Activated CD8-positive, alpha-beta T cell treated with anti-CD3 and anti-CD28 coated beads for 36 hours (primary cell): ENCODE results near the gene MYO9A. TPM values are rescaled to one million over a fixed set of nuclear protein-coding genes. Genes with fewer than 3 reads are reported as not detected.

Experiments used
- ATAC-seq: fragments of 200-7000 bp; cut with Tn5 transposase; one replicate; pipeline ENCODE4 v1.10.0; 2021; ENCODE audit warnings: mild to moderate bottlenecking, moderate library complexity
- CTCF ChIA-PET: fragments of 350-600 bp; sonication (Branson Sonifier 250); formaldehyde crosslinking; loops from one replicate; lab custom pipeline; 2021; ENCODE audit warnings: antibody characterized with exemption; lab: Charles Lee
- POLR2A ChIA-PET: fragments of 350-600 bp; sonication (Branson Sonifier 250); formaldehyde crosslinking; loops from one replicate; lab custom pipeline; 2021; ENCODE audit warnings: antibody characterized with exemption; lab: Charles Lee
- DNase-seq: peaks from one replicate; pipeline ENCODE4 v3.0.0-alpha.2; 2020
- H3K27ac Mint-ChIP-seq: one replicate; pipeline ENCODE4 v1.8.0; 2021; ENCODE audit warnings: mild to moderate bottlenecking, mixed read lengths
- H3K27me3 Mint-ChIP-seq: one replicate; pipeline ENCODE4 v1.8.0; 2021; ENCODE audit warnings: mixed read lengths
- H3K36me3 Mint-ChIP-seq: one replicate; pipeline ENCODE4 v1.8.0; 2021; ENCODE audit warnings: low read depth, mixed read lengths
- H3K4me1 Mint-ChIP-seq: one replicate; pipeline ENCODE4 v1.8.0; 2021; ENCODE audit warnings: low read depth, mixed read lengths
- H3K4me3 Mint-ChIP-seq: one replicate; pipeline ENCODE4 v1.8.0; 2021; ENCODE audit warnings: mild to moderate bottlenecking, moderate library complexity, mixed read lengths
- H3K9me3 Mint-ChIP-seq: one replicate; pipeline ENCODE4 v1.8.0; 2021; ENCODE audit warnings: mixed read lengths
- CTCF ChIP-seq: fragments of 200-600 bp; IDR thresholded peaks from one replicate; pipeline ENCODE4 v1.8.0; 2022; ENCODE audit warnings: antibody characterized with exemption, mild to moderate bottlenecking
- intact Hi-C: fragments of 100-400 bp; cut with micrococcal nuclease; formaldehyde crosslinking; loops from one replicate; pipeline ENCODE4 v1.10.0; 2022
- total RNA-seq, 2 experiments: library from RNA; stranded (reverse); gene quantifications; one replicate each; pipeline ENCODE4 v1.2.3, GENCODE V29; 2021

MYO9A gene
- total RNA-seq, 2 experiments from 2014 or later, result 16.8 to 18.7 TPM

- no peaks in the 10 kb centered on the region for H3K36me3 Mint-ChIP-seq
- DNase-seq, result peak; percentile 89
- intact Hi-C loops, result loop anchor here (5.0 kb wide), 2 partner anchors 374 to 414 kb away; no protein-coding TSS in a partner anchor
- H3K27ac Mint-ChIP-seq, result no peak overlapping the region
- peak overlapping the region; percentile 68 for H3K4me3 Mint-ChIP-seq
- ChIA-PET POLR2A (interaction anchor here (1.0 kb wide), 1 partner anchor 37 kb away, joined by 3 read pairs; the partner anchor contains the start of gene SENP8), CTCF (interaction anchor here (0.6 to 2.6 kb wide), 48 partner anchors 8 to 1433 kb away, joined by 3 to 35 read pairs (median 3); partner anchors contain the start of gene CELF6)
- ATAC-seq, result peak; percentile 95
- H3K27me3 Mint-ChIP-seq, result no peaks in the 10 kb centered on the region
- TF ChIP-seq CTCF, result peak; percentile 87
- no peaks in the 10 kb centered on the region for H3K9me3 Mint-ChIP-seq
- H3K4me1 Mint-ChIP-seq, result no peaks in the 10 kb centered on the region
Measured at GRCh38 chr15:72155635-72156616, 38.0 kb upstream of the MYO9A start.

- no peaks in the 10 kb centered on the region for H3K4me1 Mint-ChIP-seq
- intact Hi-C loops, result loop anchor here (5.0 kb wide), 2 partner anchors 373 to 413 kb away; no protein-coding TSS in a partner anchor
- H3K36me3 Mint-ChIP-seq, result no peaks in the 10 kb centered on the region
- H3K27ac Mint-ChIP-seq, result no peak overlapping the region
- DNase-seq (no peak), ATAC-seq (no peak)
- no peaks in the 10 kb centered on the region for H3K9me3 Mint-ChIP-seq
- TF ChIP-seq CTCF, result no peak
- ChIA-PET CTCF (interaction anchor here (0.8 to 2.6 kb wide), 15 partner anchors 9 to 411 kb away, joined by 3 to 35 read pairs (median 5); partner anchors contain the start of gene CELF6), POLR2A (no interaction called here)
- H3K4me3 Mint-ChIP-seq, result no peak overlapping the region
- no peaks in the 10 kb centered on the region for H3K27me3 Mint-ChIP-seq
Measured at GRCh38 chr15:72155003-72155621, 37.2 kb upstream of the MYO9A start.

GRCh38 chr15:72154316-72154715, 36.4 kb upstream of the MYO9A start:
- DNase-seq (no peak), ATAC-seq (no peak)
- Mint-ChIP-seq H3K9me3 (no peaks in the 10 kb centered on the region), H3K36me3 (no peaks in the 10 kb centered on the region), H3K4me3 (no peak overlapping the region), H3K27me3 (no peaks in the 10 kb centered on the region), H3K4me1 (no peaks in the 10 kb centered on the region), H3K27ac (no peak overlapping the region)
- no peak for TF ChIP-seq CTCF
- ChIA-PET POLR2A (no interaction called here), CTCF (no interaction called here)
- intact Hi-C loops, result no loop called here

- no peaks in the 10 kb centered on the region for H3K4me1 Mint-ChIP-seq
- DNase-seq (no peak), ATAC-seq (no peak)
- no peaks in the 10 kb centered on the region for H3K27me3 Mint-ChIP-seq
- intact Hi-C loops, result no loop called here
- POLR2A ChIA-PET, result no interaction called here
- no peaks in the 10 kb centered on the region for H3K36me3 Mint-ChIP-seq
- H3K4me3 Mint-ChIP-seq, result no peak overlapping the region
- H3K27ac Mint-ChIP-seq, result no peak overlapping the region
- no peaks in the 10 kb centered on the region for H3K9me3 Mint-ChIP-seq
- TF ChIP-seq CTCF, result no peak
- CTCF ChIA-PET, result interaction anchor here (0.7 to 2.0 kb wide), 6 partner anchors 11 to 1503 kb away, joined by 3 to 7 read pairs (median 4); no protein-coding TSS in a partner anchor
Measured at GRCh38 chr15:72153269-72154000, 35.5 kb upstream of the MYO9A start.
